ENCODE measurements around the gene GABPA. TPM values are rescaled to one million over a fixed set of nuclear protein-coding genes. Genes with fewer than 3 reads are reported as not detected.

The GABPA gene
- total RNA-seq: 12.5 and 14.0 TPM in 2 replicates

DNA sequence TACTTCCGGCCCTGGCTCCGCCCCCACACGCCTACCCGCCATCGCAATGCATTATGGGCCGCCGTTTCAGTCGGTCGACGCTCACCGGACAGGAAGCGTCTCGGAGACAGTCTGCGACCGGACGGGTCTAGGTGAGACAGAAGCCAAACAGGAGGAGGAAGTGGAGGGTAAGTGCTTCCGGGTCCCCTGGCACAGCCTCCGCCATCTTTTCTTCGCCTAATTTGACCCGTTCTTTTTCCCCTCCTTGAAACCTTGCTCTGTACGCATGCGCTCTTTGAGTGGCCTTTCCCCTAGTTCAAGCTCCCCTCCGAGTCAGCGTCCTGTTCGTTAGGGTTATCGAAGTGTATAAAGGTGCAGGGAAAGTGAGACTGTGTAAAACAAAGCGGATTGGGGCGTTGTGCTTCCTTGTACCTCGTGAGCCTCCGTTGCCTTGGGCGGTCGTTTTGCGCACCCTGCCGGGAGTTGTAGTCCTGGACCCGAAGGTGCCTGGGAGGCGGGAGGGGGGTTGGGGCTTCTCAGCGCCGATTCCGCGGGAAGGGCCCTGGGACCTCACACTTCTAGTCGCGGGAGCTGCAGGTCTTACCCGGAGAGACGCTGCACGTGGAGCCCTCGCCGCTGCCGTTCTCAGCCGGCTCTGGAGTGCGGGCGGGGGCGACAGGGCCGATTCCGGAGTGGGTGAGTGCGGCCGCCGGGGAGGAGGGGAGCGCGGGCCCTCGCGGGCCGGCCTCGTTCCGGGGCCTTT lies at the start of gene GABPA, which contains the start of gene ATP5PF:
Gene GABPA (plus strand): TSS at position 69 of the 742 bp plus-strand sequence. CDS start 6,627 bp downstream, outside the sequence.
Gene ATP5PF (minus strand): TSS at position 1 of the 742 bp plus-strand sequence. CDS start 5,110 bp downstream, outside the sequence.

Other genes starting within 250 kb of the GABPA start
- gene MRPL39, start 127.5 kb upstream of the GABPA start, total RNA-seq: 36.1 and 37.7 TPM in 2 replicates
- 1.2 and 2.0 TPM in 2 replicates for gene JAM2, start 95.7 kb upstream of the GABPA start, total RNA-seq
- gene ATP5PF, start 68 bp upstream of the GABPA start, total RNA-seq: 120 and 132 TPM in 2 replicates

Data from bronchus fibroblast of lung (primary cell).